SK-N-SH (cell line): ENCODE data around the gene OLFM1.

Experiments
- RCOR1 ChIP-seq: fragments of 150-350 bp; IDR thresholded peaks from 2 replicates; pipeline ENCODE4 v1.6.1; 2017; ENCODE audit warnings: antibody characterized with exemption, low read length
- SMC3 ChIP-seq: IDR thresholded peaks from 2 replicates; pipeline ENCODE4 v1.6.1; 2012; ENCODE audit warnings: low read depth, low read length, improper control_type of control experiment
- TF ChIP-seq, protein P1 (sequence below): fragments of 200-600 bp; sonication (generic); IDR thresholded peaks from 2 replicates; pipeline ENCODE4 v1.6.1; 2017; ENCODE audit warnings: antibody characterized with exemption, mild to moderate bottlenecking, moderate library complexity

DNA sequence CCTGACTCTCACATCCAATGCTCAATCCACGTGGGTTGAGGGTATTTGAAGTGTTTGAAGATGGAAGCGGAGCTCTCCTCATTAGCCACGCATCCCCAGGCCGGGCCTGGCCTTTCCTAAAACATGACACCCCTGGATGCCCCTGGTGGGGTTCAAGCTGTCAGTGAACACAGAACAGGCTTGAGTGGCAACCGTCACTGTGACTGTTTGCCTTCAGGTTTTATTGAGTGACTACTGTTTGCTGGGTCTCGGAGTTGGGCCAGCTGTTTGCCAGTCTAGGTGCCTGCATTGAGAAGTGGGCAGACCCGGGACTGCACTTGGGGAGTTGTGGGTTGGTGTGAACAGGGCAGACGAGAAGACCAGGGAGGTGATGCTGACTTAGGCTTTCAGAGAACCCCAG is 7.8 kb upstream of the OLFM1 start:
- TF ChIP-seq, protein P1, sequence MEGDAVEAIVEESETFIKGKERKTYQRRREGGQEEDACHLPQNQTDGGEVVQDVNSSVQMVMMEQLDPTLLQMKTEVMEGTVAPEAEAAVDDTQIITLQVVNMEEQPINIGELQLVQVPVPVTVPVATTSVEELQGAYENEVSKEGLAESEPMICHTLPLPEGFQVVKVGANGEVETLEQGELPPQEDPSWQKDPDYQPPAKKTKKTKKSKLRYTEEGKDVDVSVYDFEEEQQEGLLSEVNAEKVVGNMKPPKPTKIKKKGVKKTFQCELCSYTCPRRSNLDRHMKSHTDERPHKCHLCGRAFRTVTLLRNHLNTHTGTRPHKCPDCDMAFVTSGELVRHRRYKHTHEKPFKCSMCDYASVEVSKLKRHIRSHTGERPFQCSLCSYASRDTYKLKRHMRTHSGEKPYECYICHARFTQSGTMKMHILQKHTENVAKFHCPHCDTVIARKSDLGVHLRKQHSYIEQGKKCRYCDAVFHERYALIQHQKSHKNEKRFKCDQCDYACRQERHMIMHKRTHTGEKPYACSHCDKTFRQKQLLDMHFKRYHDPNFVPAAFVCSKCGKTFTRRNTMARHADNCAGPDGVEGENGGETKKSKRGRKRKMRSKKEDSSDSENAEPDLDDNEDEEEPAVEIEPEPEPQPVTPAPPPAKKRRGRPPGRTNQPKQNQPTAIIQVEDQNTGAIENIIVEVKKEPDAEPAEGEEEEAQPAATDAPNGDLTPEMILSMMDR: no peak
- TF ChIP-seq SMC3 (no peak), RCOR1 (no peak)
